ENCODE measurements around the gene SEC61B.
"Not testable (repeated sequence)": the region's sequence is repeated elsewhere in the genome, so short reads cannot be mapped to it uniquely, and the experiment has no call there.

The SEC61B gene

DNA sequence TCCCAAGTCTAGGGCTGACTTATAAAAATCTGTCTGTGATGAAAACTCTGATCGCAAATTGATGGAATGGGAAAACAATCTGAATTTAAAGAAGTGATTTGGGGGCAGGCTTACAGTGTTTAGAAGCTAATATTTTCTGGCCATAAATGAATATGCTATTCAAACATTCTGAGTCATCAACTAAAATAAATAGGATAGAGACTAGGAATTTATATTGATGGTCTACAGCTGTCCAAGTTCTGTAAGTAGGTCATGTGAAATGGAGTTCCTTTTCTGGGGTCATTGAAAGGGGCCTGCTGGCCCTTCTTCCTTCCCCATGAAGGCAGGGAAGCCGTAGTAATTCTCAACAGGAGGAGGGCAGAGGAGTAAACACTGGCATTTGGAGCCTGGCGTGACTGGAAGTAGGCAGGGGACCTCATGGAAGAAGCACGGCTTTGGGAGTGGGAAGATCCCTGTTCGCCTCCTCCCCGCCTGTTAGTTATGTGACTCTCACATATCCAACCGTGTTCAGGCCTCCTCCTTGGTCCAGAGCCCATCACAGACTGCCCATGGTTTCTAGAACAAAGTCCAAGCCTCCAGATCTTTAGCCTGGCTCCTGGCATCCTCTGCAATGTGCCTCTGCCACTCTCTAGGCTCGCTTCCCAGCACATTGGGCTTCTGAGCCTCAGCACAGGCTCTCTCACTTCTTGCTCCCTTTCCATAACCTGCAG, 32.0 kb upstream of the SEC61B start:
- intact Hi-C loops (cut with DNase I), result no loop called here
- DNase-seq, result no peak

GRCh38 chr9:99190597-99191283, 31.3 kb upstream of the SEC61B start:
- no peak for DNase-seq
- intact Hi-C loops (cut with DNase I), result no loop called here

DNA sequence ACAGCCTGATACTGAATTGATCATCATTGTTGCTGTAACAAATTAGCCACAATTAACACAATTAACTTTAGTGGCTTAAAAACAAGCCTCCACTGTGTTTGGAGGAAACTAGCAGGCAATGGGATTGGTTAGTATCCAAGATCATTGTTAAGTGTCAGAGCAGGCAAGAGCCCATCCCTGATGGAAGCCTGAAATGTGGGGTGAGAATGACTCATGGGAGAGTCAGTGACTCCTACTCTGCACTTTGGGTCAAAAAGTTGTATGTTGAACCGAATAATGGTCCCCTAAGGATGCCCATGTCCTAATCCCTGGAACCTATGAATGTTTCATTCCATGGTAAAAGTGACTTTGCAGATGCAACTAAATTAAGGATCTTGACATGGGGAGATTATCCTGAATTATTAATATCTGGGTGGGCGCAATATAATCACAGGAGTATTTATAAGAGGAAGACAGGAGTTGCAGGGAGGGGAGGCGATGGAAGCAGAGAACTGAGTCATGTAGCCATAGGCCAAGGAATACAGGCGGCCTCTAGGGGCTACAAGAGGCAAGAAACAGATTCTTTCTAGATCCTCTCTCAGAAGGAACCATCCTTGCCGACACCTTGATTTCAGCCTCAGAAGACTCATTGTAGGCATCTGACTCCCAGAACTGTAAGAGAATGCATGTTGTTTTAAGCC, 29.2 kb upstream of the SEC61B start:
- intact Hi-C loops (cut with DNase I), result no loop called here

GRCh38 chr9:99193466-99193821, 28.6 kb upstream of the SEC61B start:
- no peak for DNase-seq
- intact Hi-C loops (cut with DNase I), result no loop called here

More for the DNA sequence above, 29.2 kb upstream of the SEC61B start:
- no peak for DNase-seq

DNA sequence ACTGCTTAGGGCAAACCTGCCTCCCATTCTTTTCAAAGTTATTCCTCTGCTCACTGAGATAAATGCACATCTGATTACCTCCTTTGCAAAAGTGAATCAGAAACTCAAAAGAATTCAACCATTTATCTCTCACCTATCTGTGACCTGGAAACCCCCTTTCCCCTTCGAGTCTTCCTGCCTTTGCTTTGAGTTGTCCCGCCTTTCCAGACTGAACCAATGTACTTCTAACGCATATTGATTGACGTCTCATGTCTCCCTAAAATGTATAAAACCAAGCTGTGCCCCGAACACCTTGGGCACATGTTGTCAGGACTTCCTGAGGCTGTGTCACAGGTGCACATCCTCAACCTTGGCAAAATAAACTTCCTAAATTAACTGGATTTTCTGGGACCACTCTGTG, 25.6 kb upstream of the SEC61B start:
- intact Hi-C loops (cut with DNase I); DNase-seq: not testable (repeated sequence)

GRCh38 chr9:99197124-99197630, 24.9 kb upstream of the SEC61B start:
- intact Hi-C loops (cut with DNase I), result no loop called here
- no peak for DNase-seq

DNA sequence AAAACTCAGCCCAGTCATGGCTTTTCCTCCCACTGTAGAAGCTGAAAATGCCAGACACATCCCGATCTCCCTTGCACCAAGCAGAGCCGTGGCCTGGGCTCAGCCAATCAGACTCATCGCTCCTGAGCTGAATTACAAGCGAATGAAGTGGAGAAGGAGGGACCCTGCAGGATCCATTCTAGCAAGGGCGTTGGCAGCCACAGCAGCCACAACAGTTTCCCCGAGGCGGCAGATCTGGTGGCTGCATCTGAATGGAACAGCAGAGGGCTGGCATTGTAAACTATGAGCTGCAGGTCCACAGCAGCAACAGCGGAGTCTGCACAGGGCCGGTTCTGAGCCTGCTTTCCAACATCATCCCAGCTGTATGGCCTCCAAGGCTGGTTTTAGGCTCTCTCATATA, 24.1 kb upstream of the SEC61B start:
- intact Hi-C loops (cut with DNase I), result no loop called here
- peak in 4 of 42 donors; percentile 15 to 46 (median 19) for DNase-seq

- intact Hi-C loops (cut with DNase I), result no loop called here
- DNase-seq, result no peak
Measured at GRCh38 chr9:99199938-99200539, 22.0 kb upstream of the SEC61B start.

DNA sequence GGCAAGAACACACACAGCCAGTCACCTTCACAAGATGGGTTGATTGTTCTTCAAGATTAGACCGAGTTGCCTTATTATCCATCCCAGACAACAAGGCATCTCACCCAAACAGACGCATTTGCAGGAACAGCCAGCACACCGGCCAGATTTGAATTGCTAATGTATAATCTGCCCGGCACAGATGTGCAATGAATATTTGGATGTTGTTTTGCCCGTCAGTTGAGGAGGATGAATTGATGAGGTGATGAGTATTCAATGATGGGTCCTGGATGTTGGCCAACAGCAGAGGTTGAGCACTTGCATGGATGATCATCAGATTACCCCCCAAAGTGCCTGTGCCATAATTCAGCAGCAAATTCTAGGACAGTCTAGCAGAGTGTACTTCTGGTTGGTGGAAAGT, 20.5 kb upstream of the SEC61B start:
- DNase-seq, result no peak
- intact Hi-C loops (cut with DNase I), result no loop called here

- intact Hi-C loops (cut with DNase I), result no loop called here
- no peak for DNase-seq
Measured at GRCh38 chr9:99210572-99210971, 11.5 kb upstream of the SEC61B start.

GRCh38 chr9:99211746-99212145, 10.3 kb upstream of the SEC61B start:
- intact Hi-C loops (cut with DNase I), result no loop called here
- DNase-seq, result no peak

DNA sequence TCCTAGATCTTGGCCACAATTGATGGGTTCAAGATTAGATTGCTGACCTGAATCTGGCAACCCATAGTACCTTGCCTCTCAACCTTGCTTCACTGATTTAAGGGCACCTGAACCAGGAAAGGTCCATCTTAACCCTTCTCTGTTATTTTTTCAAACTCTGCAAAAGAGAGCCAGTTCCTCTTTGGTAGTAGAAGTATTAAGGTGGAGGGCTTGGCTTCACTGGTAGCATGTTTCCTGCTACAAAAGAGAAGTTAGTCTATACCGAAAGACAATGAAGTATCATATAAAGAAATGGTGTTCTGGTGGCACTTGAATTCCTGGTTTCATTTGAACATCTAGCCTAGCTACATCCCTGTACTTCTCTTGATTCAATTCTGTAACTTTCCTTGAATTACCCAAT, 8.9 kb upstream of the SEC61B start:
- DNase-seq, result no peak
- intact Hi-C loops (cut with DNase I), result no loop called here

- no peak for DNase-seq
- intact Hi-C loops (cut with DNase I), result no loop called here
Measured at GRCh38 chr9:99216073-99216472, 6.0 kb upstream of the SEC61B start.

DNA sequence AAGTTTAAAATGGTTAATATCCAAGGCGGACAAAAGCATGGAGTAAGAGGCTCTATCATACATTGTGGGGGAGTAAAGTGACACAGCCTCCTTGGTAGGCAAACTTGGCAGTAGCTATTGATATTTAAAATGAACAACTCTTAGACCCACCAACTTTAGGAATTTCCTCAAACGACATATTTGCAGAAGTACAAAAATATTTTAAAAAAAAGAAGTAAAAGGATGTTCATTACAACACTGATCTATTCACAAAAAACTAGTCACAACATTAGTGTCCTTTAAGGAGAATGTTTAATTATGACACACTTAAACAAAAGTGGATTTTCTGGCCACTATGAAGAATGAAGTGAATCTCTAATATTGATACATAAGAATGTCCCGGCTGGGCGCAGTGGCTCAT, 2.1 kb upstream of the SEC61B start:
- DNase-seq, result no peak
- intact Hi-C loops (cut with DNase I), result no loop called here

DNA sequence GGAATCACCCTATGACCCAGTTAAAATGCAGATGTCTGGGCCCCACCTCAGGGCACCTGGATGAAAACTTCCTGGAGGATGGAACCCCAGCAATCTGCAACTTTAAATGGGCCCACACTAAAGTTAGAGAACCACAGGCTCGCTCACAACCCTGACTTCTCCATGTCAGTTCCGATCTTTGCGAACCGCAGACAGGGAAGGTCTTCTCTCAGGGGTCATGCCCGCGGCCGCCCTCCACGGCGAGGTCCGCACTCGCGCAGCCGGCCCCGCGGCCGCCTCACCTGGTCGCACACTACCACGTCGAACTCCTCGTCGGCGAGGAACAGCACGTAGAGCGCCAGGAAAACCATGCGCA, 839 bp upstream of the SEC61B start:
- intact Hi-C loops (cut with DNase I), result no loop called here
- peak in 1 of 42 donors; percentile 22 for DNase-seq

DNA sequence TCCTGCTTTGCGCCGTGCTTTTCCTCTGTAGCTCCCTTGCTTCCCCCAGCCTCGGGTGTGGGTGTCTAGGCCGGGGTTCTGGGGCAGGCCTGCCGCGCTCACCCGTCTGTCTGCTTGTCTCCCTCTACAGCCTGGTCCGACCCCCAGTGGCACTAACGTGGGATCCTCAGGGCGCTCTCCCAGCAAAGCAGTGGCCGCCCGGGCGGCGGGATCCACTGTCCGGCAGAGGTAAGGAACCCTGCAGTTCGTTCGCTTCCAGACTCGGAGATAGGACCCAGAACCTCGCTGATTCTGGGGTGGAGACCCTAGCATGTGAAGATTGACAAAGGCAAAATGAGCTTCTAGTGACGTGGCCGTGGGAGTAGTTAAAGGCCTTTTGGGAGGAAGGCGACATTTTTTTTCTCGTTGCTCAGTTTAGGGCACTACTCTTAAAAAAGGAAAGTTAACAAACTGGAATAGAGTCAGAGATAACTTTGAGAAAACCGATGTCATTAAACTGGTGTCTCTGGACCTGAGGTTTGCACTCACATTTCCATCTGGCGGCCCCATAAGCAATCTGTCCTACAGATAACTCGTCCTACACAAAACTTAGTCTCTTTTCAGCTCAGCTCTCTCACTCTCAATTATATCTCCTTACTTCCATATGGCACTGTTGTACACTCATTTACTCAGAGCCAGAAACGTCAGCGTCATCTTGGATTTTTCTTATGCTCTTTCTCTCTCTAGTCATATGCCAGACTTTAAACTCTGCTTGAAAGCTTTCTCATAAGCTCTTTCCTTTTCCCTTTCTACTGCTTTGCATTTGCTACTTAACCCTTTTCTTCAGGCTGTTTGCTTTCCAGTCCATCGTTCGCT, 561 bp downstream of the SEC61B start:
- DNase-seq, result no peak
- intact Hi-C loops (cut with DNase I), result loop anchor here (2.0 kb wide), 1 partner anchor 598 kb away; the partner anchor contains the start of gene NR4A3

GRCh38 chr9:99224445-99224844, 2.4 kb downstream of the SEC61B start:
- intact Hi-C loops (cut with DNase I), result no loop called here
- no peak for DNase-seq

GRCh38 chr9:99226054-99226453, 4.0 kb downstream of the SEC61B start:
- DNase-seq, result no peak
- intact Hi-C loops (cut with DNase I), result no loop called here

GRCh38 chr9:99230206-99230605, 8.1 kb downstream of the SEC61B start:
- no peak for DNase-seq
- intact Hi-C loops (cut with DNase I), result no loop called here
